Astrocyte (in vitro differentiated cells and primary cell): ENCODE measurements around the gene UNC80. TPM values are rescaled to one million over a fixed set of nuclear protein-coding genes. Genes with fewer than 3 reads are reported as not detected.

Experiments used
- DNase-seq: peaks from one replicate; pipeline ENCODE4 v3.0.0-alpha.2; 2010; ENCODE audit warnings: low read depth
- FAIRE-seq: peaks from 2 replicates; lab custom pipeline; 2011; peaks lifted over from hg19 to GRCh38; lab: Jason Lieb, UNC
- H2AFZ ChIP-seq: 2 replicates; pipeline ENCODE4 v1.6.0; 2012; ENCODE audit warnings: low read depth, low read length, inconsistent platforms
- H3K27ac ChIP-seq: 2 replicates; pipeline ENCODE4 v1.5.1; 2011; ENCODE audit warnings: low read depth, low read length, inconsistent platforms
- H3K27me3 ChIP-seq: 2 replicates; pipeline ENCODE4 v1.6.0; 2011; ENCODE audit warnings: low read length, inconsistent platforms; ENCODE audit not compliant: insufficient read depth
- H3K36me3 ChIP-seq: 2 replicates; pipeline ENCODE4 v1.5.1; 2011; ENCODE audit warnings: low read length, inconsistent platforms; ENCODE audit not compliant: insufficient read depth
- H3K4me1 ChIP-seq: 2 replicates; pipeline ENCODE4 v1.5.1; 2011; ENCODE audit warnings: low read length, inconsistent platforms; ENCODE audit not compliant: insufficient read depth
- H3K4me2 ChIP-seq: 2 replicates; pipeline ENCODE4 v1.6.0; 2012; ENCODE audit warnings: low read length, inconsistent platforms
- H3K4me3 ChIP-seq: 2 replicates; pipeline ENCODE4 v1.5.1; 2011; ENCODE audit warnings: low read depth, mild to moderate bottlenecking, low read length, inconsistent platforms; ENCODE audit not compliant: insufficient read depth
- H3K79me2 ChIP-seq: 2 replicates; pipeline ENCODE4 v1.6.0; 2012; ENCODE audit warnings: mild to moderate bottlenecking, low read length, inconsistent platforms; ENCODE audit not compliant: insufficient read depth
- H3K9ac ChIP-seq: 2 replicates; pipeline ENCODE4 v1.6.0; 2012; ENCODE audit warnings: mild to moderate bottlenecking, low read length, inconsistent platforms
- H3K9me3 ChIP-seq: 2 replicates; pipeline ENCODE4 v1.5.1; 2012; ENCODE audit warnings: low read depth, mild to moderate bottlenecking, low read length, inconsistent platforms; ENCODE audit not compliant: insufficient read depth
- H4K20me1 ChIP-seq: 2 replicates; pipeline ENCODE4 v1.6.0; 2012; ENCODE audit warnings: low read length, inconsistent platforms; ENCODE audit not compliant: insufficient read depth
- H3K27ac Mint-ChIP-seq: one replicate; pipeline ENCODE4 v1.8.0; 2021; ENCODE audit warnings: mild to moderate bottlenecking, mixed read lengths; ENCODE audit not compliant: unreplicated experiment
- H3K27me3 Mint-ChIP-seq: one replicate; pipeline ENCODE4 v1.8.0; 2021; ENCODE audit warnings: low read depth, mixed read lengths; ENCODE audit not compliant: unreplicated experiment
- H3K36me3 Mint-ChIP-seq: one replicate; pipeline ENCODE4 v1.8.0; 2021; ENCODE audit warnings: low read depth, mixed read lengths; ENCODE audit not compliant: unreplicated experiment
- H3K4me1 Mint-ChIP-seq: one replicate; pipeline ENCODE4 v1.8.0; 2021; ENCODE audit warnings: low read depth, mixed read lengths; ENCODE audit not compliant: unreplicated experiment
- H3K4me3 Mint-ChIP-seq: one replicate; pipeline ENCODE4 v1.8.0; 2021; ENCODE audit warnings: mild to moderate bottlenecking, moderate library complexity, mixed read lengths; ENCODE audit not compliant: unreplicated experiment
- H3K9me3 Mint-ChIP-seq: one replicate; pipeline ENCODE4 v1.8.0; 2021; ENCODE audit warnings: mild to moderate bottlenecking, mixed read lengths; ENCODE audit not compliant: unreplicated experiment
- EZH2 ChIP-seq: IDR thresholded peaks from 2 replicates; pipeline ENCODE4 v1.6.1; 2012; ENCODE audit warnings: mild to moderate bottlenecking, low read length, inconsistent platforms; ENCODE audit not compliant: insufficient read depth
- total RNA-seq: library from RNA; stranded (reverse); gene quantifications from 2 replicates; pipeline ENCODE4 v1.2.1, GENCODE V29; 2021
- TF ChIP-seq, protein P1 (sequence below): IDR thresholded peaks from 2 replicates; pipeline ENCODE4 v1.5.1; 2011; ENCODE audit warnings: low read depth, mild to moderate bottlenecking, inconsistent platforms, low read length, moderate library complexity; ENCODE audit not compliant: insufficient read depth

Gene UNC80
- total RNA-seq, 1 donor from 2014 or later: 0.27 TPM

DNA sequence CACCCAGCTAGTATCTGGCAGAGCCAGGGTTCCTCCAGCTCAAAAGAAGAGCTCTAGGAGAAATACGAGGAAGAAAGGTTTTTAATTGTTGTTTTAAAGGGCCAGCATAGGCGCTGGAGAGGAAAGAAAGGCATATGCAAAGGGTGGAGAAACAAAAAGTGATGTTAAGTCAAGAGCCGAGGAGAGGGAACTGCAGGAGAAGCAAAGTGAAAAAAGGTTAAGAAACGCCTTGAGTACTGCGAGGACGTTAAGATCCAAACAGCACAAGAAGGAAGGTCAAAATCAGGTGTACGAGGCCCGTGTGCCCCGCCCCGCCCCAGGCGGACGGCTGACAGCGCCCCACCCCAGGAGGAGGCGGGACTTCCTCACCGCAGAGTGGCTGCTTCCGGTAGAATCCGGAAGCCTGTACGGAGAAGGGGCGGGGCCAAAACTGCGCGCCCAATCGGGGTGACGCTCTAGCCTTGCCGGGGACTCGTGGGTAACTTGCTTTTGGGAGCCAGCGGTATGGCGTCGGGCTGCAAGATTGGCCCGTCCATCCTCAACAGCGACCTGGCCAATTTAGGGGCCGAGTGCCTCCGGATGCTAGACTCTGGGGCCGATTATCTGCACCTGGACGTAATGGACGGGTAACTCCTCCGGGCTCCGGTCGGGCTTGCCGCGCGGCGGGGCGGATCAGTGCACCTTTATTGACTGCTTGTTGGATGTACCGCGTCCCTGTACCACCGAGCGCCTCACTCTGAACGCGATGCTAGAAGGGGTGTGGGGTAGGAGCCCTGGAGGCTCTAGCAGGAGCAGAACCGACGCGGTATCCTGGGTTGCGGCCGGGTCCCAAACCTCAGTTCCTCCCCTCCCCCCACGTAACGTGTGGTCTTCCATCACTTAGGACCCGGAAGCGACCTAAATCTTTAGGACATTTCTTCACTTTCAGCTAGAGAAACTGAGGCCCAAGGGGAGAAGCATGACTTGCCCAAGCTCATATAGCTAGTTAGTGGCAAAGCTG, 230.8 kb downstream of the UNC80 start, which contains the start of gene RPE:
Gene RPE, plus strand, starts transcription at position 481 of the 1,000 bp plus-strand sequence. Its CDS starts 24 bp downstream, at position 505.
- Mint-ChIP-seq H3K9me3 (no peaks in the 10 kb centered on the region), H3K4me3 (peak within 1 kb of the TSS; percentile 96), H3K27me3 (no peaks in the 10 kb centered on the region), H3K27ac (peak within 1 kb of the TSS; percentile 88), H3K4me1 (peaks cover 28% of the 10 kb centered on the region), H3K36me3 (no peaks in the 10 kb centered on the region)
- FAIRE-seq: peak; percentile 5
- peak within 1 kb of the TSS; percentile 89 for H3K4me2 ChIP-seq
- H3K79me2 ChIP-seq: peaks cover 50% of the 10 kb centered on the region
- peak within 1 kb of the TSS; percentile 93 for H2AFZ ChIP-seq
- peaks cover 3% of the 10 kb centered on the region for H3K4me1 ChIP-seq
- no peaks in the 10 kb centered on the region for H3K27me3 ChIP-seq
- H3K27ac ChIP-seq: peak within 1 kb of the TSS; percentile 80
- H3K36me3 ChIP-seq: peaks cover 7% of the 10 kb centered on the region
- H3K9me3 ChIP-seq: no peaks in the 10 kb centered on the region
- DNase-seq: peak; percentile 84
- H3K4me3 ChIP-seq: peak within 1 kb of the TSS; percentile 89
- peak within 1 kb of the TSS; percentile 95 for H3K9ac ChIP-seq
- H4K20me1 ChIP-seq: peaks cover 31% of the 10 kb centered on the region
- TF ChIP-seq EZH2: no peak
- TF ChIP-seq, protein P1, sequence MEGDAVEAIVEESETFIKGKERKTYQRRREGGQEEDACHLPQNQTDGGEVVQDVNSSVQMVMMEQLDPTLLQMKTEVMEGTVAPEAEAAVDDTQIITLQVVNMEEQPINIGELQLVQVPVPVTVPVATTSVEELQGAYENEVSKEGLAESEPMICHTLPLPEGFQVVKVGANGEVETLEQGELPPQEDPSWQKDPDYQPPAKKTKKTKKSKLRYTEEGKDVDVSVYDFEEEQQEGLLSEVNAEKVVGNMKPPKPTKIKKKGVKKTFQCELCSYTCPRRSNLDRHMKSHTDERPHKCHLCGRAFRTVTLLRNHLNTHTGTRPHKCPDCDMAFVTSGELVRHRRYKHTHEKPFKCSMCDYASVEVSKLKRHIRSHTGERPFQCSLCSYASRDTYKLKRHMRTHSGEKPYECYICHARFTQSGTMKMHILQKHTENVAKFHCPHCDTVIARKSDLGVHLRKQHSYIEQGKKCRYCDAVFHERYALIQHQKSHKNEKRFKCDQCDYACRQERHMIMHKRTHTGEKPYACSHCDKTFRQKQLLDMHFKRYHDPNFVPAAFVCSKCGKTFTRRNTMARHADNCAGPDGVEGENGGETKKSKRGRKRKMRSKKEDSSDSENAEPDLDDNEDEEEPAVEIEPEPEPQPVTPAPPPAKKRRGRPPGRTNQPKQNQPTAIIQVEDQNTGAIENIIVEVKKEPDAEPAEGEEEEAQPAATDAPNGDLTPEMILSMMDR: no peak

DNA sequence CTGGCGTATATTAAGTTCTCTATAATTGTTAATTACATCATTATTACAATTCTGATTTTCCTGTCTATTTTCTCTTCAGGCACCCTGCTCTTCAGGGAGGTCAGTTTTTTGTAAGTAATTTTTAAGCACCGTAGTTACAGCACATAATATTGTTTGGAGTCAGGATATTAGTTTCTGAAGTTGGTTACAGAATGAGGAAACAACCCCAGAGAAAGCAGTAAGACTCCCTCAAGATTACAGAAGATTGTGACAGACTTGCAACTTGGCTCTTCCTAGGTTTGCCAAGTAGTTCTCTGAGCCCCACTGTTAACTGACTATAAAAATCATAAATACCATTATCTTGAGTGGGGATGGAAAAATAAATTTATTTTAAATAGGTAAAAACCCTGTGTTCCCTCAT, 231.7 kb downstream of the UNC80 start:
- Histone ChIP-seq H3K4me3 (peak overlapping the region; percentile 89), H3K9me3 (no peaks in the 10 kb centered on the region), H3K36me3 (peaks cover 7% of the 10 kb centered on the region), H3K4me2 (peak overlapping the region; percentile 89), H4K20me1 (peaks cover 39% of the 10 kb centered on the region), H3K27me3 (no peaks in the 10 kb centered on the region), H2AFZ (no peak overlapping the region), H3K4me1 (peaks cover 3% of the 10 kb centered on the region), H3K9ac (peak overlapping the region; percentile 95), H3K79me2 (peaks cover 59% of the 10 kb centered on the region), H3K27ac (peak overlapping the region; percentile 80)
- peaks cover 34% of the 10 kb centered on the region for H3K4me1 Mint-ChIP-seq
- peak overlapping the region; percentile 96 for H3K4me3 Mint-ChIP-seq
- peak overlapping the region; percentile 87 for H3K27ac Mint-ChIP-seq
- no peaks in the 10 kb centered on the region for H3K9me3 Mint-ChIP-seq
- no peak for FAIRE-seq
- TF ChIP-seq EZH2: no peak
- TF ChIP-seq, protein P1: no peak
- no peak for DNase-seq
- H3K27me3 Mint-ChIP-seq: no peaks in the 10 kb centered on the region
- no peaks in the 10 kb centered on the region for H3K36me3 Mint-ChIP-seq
